C1 segment of cervical spinal cord (tissue), 14 donors: ENCODE data around the gene TLCD4.
A peak's percentile ranks its signal among the peaks of the same experiment; 100 is the strongest.
"Not testable (repeated sequence)": the region's sequence is repeated elsewhere in the genome, so short reads cannot be mapped to it uniquely, and the experiment has no call there.

Source experiments
- DNase-seq, 14 donors: peaks; one replicate each; lab custom pipeline; 2025; lab: John Stamatoyannopoulos, UW

Gene TLCD4

DNA sequence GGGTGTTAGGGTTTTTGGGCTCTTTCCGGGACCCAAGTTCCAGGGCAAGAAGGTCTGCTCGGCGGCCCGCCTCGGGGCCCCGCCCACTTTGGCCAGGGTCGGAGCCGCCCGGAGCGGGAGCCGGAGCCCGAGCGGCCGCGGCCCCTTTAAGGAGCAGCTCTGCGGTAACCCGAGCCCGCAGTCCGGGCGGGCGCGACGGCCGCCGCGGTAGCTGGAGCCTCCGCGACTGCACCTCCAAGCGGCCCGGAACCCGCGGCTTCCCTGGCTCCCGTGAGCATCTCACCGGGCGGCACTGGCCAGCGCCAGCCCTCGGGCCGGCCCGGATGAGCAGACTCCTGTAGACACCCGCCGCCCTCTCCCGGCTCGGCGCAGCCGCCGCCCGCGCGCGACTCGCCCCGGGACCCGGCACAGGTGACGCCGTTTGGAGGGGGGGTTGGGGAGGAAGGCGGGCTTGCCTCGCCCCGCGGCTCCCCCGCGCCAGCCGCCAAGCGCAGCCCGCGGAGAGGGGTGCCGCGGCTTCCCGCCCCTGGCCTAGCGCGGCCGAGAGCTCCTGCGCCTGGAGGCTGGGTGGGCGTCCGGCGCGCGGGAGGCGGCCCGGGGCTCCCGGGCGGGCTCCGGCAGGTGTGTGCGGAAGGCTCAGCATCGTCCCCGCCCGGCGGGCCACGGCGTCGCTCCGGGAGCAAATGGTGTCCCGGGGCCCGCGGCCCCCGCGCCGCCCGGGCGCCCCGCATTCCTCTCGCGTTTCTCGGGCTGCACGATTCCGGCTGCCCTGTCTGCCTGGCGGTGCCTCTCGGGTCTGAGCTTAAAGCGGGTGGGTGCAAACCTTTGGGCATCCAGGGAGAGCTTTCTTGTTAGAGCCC is at the start of gene TLCD4:
Gene TLCD4 (plus strand): TSS at position 149 of the 860 bp plus-strand sequence. CDS start 26,547 bp downstream, outside the sequence.
- DNase-seq: peak; percentile 1 to 83 (median 53)

- DNase-seq: no peak
These were observed 49.6 kb upstream of the TLCD4 start for GRCh38 chr1:95067568-95067967.

DNA sequence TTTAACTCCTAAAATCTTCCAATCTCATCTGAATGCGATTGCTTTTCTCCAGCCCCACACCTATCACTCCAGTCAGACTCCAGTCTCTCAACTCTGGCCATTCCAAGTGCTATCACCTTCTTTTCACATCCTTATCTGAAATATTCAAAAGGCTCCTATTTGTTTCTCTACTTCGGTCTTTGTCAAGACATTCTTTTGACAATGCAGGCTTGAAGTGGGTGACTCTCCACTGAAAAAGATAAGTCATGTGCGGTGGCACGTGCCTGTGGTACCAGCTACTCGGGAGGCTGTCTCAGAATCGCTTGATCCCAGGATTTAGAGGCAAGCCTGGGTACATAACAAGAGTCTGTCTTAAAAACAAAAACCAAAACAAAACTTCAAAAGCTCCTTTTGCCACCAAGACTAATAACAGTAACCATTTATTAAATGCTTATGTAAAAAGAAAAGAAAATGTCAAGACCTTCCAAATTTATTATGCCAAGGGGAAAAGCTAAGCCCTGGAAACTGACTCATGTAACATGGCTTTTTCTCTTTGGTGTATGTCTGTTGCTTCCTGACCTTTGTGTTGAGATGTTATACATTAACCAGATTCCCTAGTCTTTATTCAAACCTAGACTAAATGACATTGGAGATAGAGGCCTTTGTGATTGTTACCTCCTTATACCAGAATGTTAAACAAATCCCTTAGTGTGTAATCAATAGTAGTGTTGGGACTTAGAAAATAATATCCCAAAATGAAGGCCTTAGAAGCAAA is 48.0 kb upstream of the TLCD4 start:
- DNase-seq: no peak

DNA sequence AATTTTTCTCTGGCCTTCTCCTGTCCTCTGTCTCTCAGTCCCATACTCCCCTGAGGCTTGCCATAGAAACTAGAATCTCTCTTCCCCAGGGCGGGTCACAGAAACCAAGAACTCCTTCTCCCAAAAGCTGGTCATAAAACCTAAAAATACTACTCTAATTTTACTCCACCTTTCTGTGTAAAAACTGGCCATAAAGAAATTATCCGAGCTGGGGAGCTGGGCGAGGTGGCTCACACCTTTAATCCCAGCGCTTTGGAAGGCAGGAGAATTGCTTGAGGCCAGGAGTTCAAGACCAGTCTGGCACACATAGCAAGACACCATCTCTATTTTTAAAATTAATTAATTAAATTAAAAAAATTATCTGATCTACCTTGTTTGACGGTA is 47.5 kb upstream of the TLCD4 start:
- no peak for DNase-seq

DNA sequence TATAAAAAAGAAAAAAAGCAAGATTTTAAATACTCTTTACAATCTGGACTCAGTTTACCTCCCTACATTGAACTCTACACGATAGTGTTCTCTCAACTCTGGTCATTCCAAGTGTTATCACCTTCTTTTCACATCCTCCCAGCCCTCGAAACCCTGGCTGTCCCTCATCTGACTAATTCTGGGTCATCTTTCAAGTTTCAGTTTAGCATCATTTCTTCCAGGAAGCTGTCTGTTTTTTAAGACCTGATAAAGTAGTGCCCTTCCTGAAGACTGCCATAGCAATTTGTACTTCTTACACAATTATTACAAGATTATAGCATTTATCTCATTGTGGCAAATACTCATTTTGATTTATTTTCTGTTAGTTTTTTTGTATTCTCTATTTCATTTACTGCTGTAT is 45.6 kb upstream of the TLCD4 start:
- DNase-seq: no peak

- DNase-seq: peak in 1 of 14 donors; percentile 48
These were observed 45.0 kb upstream of the TLCD4 start for GRCh38 chr1:95072117-95072516.

DNA sequence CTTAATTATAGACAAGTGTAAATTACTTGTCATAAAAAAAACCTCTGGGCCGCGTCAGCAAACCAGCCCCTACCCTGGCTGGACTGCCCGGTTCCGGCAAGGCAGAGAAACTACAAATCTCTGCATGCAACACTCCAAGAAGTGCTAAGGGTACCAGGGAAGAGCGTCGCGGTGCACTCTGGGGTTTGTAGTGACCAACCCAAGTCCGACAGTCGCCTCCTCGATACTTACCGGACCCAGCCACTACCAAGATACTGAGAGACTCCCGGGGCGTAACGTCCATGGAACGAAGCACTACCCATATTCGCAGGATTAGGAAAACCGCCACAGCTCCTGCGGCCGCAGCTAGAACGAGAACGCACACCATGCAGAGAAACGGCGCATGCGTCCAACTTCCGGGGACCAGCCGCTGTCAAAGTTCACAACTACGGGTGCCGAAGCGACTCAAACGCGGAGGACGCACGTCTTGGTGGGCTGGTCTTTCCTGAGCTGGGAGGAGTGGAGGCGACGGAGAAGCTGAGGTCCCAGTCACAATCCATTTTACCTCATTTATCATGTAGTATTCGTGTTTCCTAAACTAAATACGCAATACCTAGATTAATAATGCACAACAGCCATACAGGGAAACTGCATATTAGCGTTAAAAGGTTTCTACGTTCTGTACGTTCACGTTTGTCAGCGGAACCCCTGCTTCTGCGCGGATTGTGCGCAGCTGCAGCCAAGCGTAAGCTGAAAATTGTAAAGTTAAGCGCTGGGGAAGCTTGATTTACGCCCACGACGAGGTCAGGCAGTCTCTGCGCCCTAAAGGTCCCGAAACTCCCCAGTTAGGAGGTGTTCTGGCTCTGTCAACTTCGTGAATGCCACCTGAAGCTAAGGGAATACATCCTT is 44.4 kb upstream of the TLCD4 start, which contains the start of gene ALG14:
Gene ALG14 (minus strand): TSS at position 420 of the 888 bp plus-strand sequence. CDS start 53 bp downstream, at position 367.
- peak; percentile 41 to 95 (median 92) for DNase-seq

GRCh38 chr1:95073446-95073845 is 43.7 kb upstream of the TLCD4 start:
- no peak for DNase-seq

DNA sequence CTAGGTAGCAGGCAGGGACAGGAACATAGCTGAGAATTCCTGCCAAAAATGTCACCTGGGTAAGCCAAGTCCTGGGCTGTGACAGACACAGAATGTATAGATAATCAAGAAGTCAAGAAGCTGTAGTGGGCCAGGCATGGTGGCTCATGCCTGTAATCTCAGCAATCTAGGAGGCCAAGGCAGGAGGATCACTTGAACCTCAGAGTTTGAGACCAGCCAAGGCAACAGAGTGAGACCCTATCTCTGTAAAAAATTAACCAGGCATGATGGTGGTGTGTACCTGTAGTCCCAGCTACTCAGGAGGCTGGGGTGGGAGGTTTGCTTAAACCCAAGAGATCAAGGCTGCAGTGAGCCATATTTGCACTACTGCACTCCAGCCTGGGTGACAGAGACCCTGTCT is 41.1 kb upstream of the TLCD4 start:
- DNase-seq: no peak

DNA sequence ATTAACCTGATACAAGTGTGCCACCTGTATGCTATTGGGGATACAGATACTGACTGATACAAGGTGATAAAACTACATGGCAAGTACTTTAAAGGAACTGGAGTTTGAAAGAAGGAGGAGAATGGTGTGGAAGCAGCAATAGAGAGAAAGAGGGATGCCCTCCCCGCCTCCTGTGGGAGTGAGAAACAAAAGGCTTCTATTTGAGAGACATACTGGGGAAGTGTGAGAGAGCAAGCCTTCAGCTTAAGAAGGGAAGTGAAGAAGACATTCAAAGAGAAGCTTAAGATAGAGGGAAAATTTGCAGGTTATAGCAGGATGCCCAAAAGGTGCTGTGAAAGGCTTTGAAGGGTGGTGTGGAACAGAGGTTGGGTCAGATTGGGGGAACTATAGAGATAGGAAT is 36.7 kb upstream of the TLCD4 start:
- no peak for DNase-seq

GRCh38 chr1:95080879-95081278 is 36.3 kb upstream of the TLCD4 start:
- no peak for DNase-seq

- DNase-seq: peak in 6 of 14 donors; percentile 0 to 29 (median 12)
These were observed 32.6 kb upstream of the TLCD4 start for GRCh38 chr1:95084317-95085176.

- no peak for DNase-seq
These were observed 31.8 kb upstream of the TLCD4 start for GRCh38 chr1:95085376-95085775.

GRCh38 chr1:95086949-95087533 is 30.1 kb upstream of the TLCD4 start:
- no peak for DNase-seq

GRCh38 chr1:95088303-95088702 is 28.9 kb upstream of the TLCD4 start:
- no peak for DNase-seq

DNA sequence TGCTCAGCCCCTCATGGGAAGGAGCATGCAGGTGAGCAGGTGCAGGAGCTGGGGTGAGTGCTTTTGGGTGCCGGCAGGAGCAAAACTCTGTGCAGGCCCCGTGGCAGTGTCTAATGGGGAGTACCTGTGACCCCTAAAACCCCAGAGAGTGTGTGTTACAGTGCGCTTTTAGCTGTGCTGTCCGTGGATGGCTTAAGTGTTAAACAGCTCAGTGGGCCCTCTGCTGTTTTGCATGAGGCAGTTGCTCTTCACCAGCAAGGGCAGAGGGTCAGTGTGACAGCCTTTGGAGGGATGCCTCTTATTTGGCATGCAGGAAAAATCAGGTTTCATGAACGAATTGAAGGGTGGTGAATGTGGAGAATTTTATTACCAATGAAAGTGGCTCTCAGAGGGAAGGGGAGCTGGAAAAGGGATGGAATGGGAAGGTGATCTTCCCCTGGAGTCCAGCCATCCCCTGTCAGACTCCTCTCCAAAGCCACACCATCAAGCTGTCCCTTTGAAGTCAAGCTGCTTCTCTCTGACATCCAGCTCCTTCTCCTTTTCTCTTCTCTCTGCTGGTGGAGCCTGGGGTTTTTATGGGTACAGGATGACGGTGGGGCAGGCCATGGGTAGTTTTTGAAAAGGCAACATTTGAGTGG is 27.4 kb upstream of the TLCD4 start:
- DNase-seq: no peak

GRCh38 chr1:95091290-95091689 is 25.9 kb upstream of the TLCD4 start:
- DNase-seq: not testable (repeated sequence)

GRCh38 chr1:95092891-95093290 is 24.3 kb upstream of the TLCD4 start:
- DNase-seq: not testable (repeated sequence)

DNA sequence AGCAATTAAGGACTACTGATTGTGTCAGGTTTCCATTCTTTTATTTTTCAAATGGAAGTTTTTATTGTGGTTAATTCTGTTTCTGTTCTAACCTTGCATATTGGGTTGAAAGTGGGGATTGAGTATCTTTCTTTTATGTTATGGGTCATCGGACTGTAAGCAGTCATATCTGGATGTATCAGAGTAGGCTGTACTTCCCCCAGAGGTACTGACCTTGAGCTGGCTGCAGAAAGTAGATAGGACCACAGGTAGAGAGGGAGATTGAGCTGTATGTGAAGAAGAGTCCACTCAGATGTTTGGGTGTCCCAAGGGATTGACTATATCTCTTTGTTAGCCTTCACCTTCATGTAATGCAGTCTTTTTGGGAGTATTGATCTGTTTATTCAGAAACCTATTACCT is 23.9 kb upstream of the TLCD4 start:
- DNase-seq: no peak

DNA sequence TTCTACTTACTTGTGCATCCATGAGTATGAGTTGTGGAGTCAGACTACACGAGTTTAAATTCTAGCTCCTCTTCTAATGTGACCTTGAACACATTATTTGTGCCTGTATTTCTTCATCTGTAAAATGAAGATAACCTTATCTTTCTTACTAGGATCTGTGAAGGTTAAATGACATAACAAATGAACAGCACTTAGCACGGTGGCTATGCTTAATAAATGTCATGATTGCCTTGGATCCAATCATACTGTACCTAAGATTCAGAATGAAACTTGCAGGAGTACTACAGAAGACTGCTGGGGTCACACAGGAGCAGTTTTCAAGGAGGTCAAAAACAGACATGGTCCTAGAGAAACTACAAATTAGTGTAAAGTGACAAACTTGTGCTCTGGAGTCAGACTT is 22.2 kb upstream of the TLCD4 start:
- DNase-seq: no peak
